HEK293 (cell line): Measurements from ENCODE around the gene FLOT2.
A peak's percentile ranks its signal among the peaks of the same experiment; 100 is the strongest.

ENCODE experiments used
- BCL6B ChIP-seq: fragments of 450-650 bp; formaldehyde crosslinking; IDR thresholded peaks from 2 replicates; pipeline ENCODE4 v1.5.1; 2017; ENCODE audit warnings: missing biosample characterization, missing genetic modification characterization
- FEZF1 ChIP-seq: fragments of 450-650 bp; formaldehyde crosslinking; IDR thresholded peaks from 2 replicates; pipeline ENCODE4 v1.5.1; 2016; ENCODE audit warnings: missing biosample characterization, missing genetic modification characterization
- GLIS1 ChIP-seq: fragments of 450-650 bp; formaldehyde crosslinking; IDR thresholded peaks from 2 replicates; pipeline ENCODE4 v1.5.1; 2016; ENCODE audit warnings: missing biosample characterization, missing genetic modification characterization
- HOXA7 ChIP-seq: sonication (generic); formaldehyde crosslinking; IDR thresholded peaks from 2 replicates; pipeline ENCODE4 v1.8.1; 2022; ENCODE audit warnings: missing genetic modification reagents, borderline replicate concordance
- KLF10 ChIP-seq: fragments of 450-650 bp; IDR thresholded peaks from 2 replicates; pipeline ENCODE4 v1.5.1; 2018; ENCODE audit warnings: missing biosample characterization, mild to moderate bottlenecking, missing genetic modification characterization
- KLF8 ChIP-seq: fragments of 450-650 bp; formaldehyde crosslinking; IDR thresholded peaks from 2 replicates; pipeline ENCODE4 v1.5.1; 2016; ENCODE audit warnings: missing biosample characterization, missing genetic modification characterization
- REPIN1 ChIP-seq: fragments of 450-650 bp; formaldehyde crosslinking; IDR thresholded peaks from 2 replicates; pipeline ENCODE4 v1.5.1; 2017; ENCODE audit warnings: missing biosample characterization, missing genetic modification characterization, low read depth
- TRIM28 ChIP-seq: IDR thresholded peaks from 2 replicates; pipeline ENCODE4 v1.6.1; 2011; ENCODE audit warnings: low read length, control low read depth, borderline replicate concordance
- ZBTB21 ChIP-seq: fragments of 450-650 bp; formaldehyde crosslinking; IDR thresholded peaks from 2 replicates; pipeline ENCODE4 v1.5.1; 2017; ENCODE audit warnings: missing biosample characterization, missing genetic modification characterization
- ZBTB49 ChIP-seq: fragments of 450-650 bp; formaldehyde crosslinking; IDR thresholded peaks from 2 replicates; pipeline ENCODE4 v1.5.1; 2016; ENCODE audit warnings: missing biosample characterization, missing genetic modification characterization, low read depth
- ZFP37 ChIP-seq: fragments of 450-650 bp; formaldehyde crosslinking; IDR thresholded peaks from 2 replicates; pipeline ENCODE4 v1.5.1; 2016; ENCODE audit warnings: missing biosample characterization, missing genetic modification characterization
- ZNF112 ChIP-seq: fragments of 450-650 bp; formaldehyde crosslinking; IDR thresholded peaks from 2 replicates; pipeline ENCODE4 v1.5.0; 2017; ENCODE audit warnings: missing biosample characterization, missing genetic modification characterization
- ZNF114 ChIP-seq: fragments of 450-650 bp; formaldehyde crosslinking; IDR thresholded peaks from 2 replicates; pipeline ENCODE4 v1.5.0; 2017; ENCODE audit warnings: missing biosample characterization, missing genetic modification characterization
- ZNF140 ChIP-seq: fragments of 450-650 bp; formaldehyde crosslinking; IDR thresholded peaks from 2 replicates; pipeline ENCODE4 v1.5.1; 2016; ENCODE audit warnings: missing biosample characterization, missing genetic modification characterization
- ZNF157 ChIP-seq: fragments of 450-650 bp; formaldehyde crosslinking; IDR thresholded peaks from 2 replicates; pipeline ENCODE4 v1.5.1; 2016; ENCODE audit warnings: missing biosample characterization, missing genetic modification characterization
- ZNF174 ChIP-seq: fragments of 450-650 bp; formaldehyde crosslinking; IDR thresholded peaks from 2 replicates; pipeline ENCODE4 v1.5.0; 2017; ENCODE audit warnings: missing biosample characterization, mild to moderate bottlenecking, missing genetic modification characterization
- ZNF175 ChIP-seq: fragments of 450-650 bp; formaldehyde crosslinking; IDR thresholded peaks from 2 replicates; pipeline ENCODE4 v1.5.1; 2016; ENCODE audit warnings: missing biosample characterization, missing genetic modification characterization
- ZNF18 ChIP-seq: fragments of 450-650 bp; formaldehyde crosslinking; IDR thresholded peaks from 2 replicates; pipeline ENCODE4 v1.5.1; 2016; ENCODE audit warnings: missing biosample characterization, missing genetic modification characterization
- ZNF211 ChIP-seq: fragments of 450-650 bp; formaldehyde crosslinking; IDR thresholded peaks from 2 replicates; pipeline ENCODE4 v1.5.1; 2016; ENCODE audit warnings: low read depth, missing biosample characterization, missing genetic modification characterization
- ZNF280C ChIP-seq: fragments of 450-650 bp; formaldehyde crosslinking; IDR thresholded peaks from 2 replicates; pipeline ENCODE4 v1.5.1; 2016; ENCODE audit warnings: missing biosample characterization, missing genetic modification characterization
- ZNF398 ChIP-seq: fragments of 450-650 bp; formaldehyde crosslinking; IDR thresholded peaks from 2 replicates; pipeline ENCODE4 v1.5.1; 2017; ENCODE audit warnings: missing biosample characterization, missing genetic modification characterization
- ZNF501 ChIP-seq: fragments of 450-650 bp; formaldehyde crosslinking; IDR thresholded peaks from 2 replicates; pipeline ENCODE4 v1.5.1; 2016; ENCODE audit warnings: missing biosample characterization, missing genetic modification characterization
- ZNF521 ChIP-seq: fragments of 450-650 bp; formaldehyde crosslinking; IDR thresholded peaks from 2 replicates; pipeline ENCODE4 v1.5.1; 2017; ENCODE audit warnings: missing biosample characterization, mild to moderate bottlenecking, missing genetic modification characterization
- ZNF596 ChIP-seq: fragments of 450-650 bp; IDR thresholded peaks from 2 replicates; pipeline ENCODE4 v1.5.0; 2018; ENCODE audit warnings: missing biosample characterization, mild to moderate bottlenecking, missing genetic modification characterization, moderate library complexity
- ZNF660 ChIP-seq: fragments of 450-650 bp; IDR thresholded peaks from 2 replicates; pipeline ENCODE4 v1.5.1; 2018; ENCODE audit warnings: missing biosample characterization, mild to moderate bottlenecking, missing genetic modification characterization
- ZNF670 ChIP-seq: fragments of 450-650 bp; formaldehyde crosslinking; IDR thresholded peaks from 2 replicates; pipeline ENCODE4 v1.5.1; 2016; ENCODE audit warnings: missing biosample characterization, missing genetic modification characterization, low read depth
- ZNF677 ChIP-seq: fragments of 450-650 bp; IDR thresholded peaks from 2 replicates; pipeline ENCODE4 v1.5.0; 2018; ENCODE audit warnings: missing biosample characterization, mild to moderate bottlenecking, missing genetic modification characterization, moderate library complexity
- ZNF768 ChIP-seq: fragments of 450-650 bp; formaldehyde crosslinking; IDR thresholded peaks from 2 replicates; pipeline ENCODE4 v1.5.1; 2018; ENCODE audit warnings: missing biosample characterization, mild to moderate bottlenecking, missing genetic modification characterization
- ZNF776 ChIP-seq: fragments of 450-650 bp; formaldehyde crosslinking; IDR thresholded peaks from 2 replicates; pipeline ENCODE4 v1.5.0; 2017; ENCODE audit warnings: missing biosample characterization, missing genetic modification characterization, borderline replicate concordance
- ZNF777 ChIP-seq: fragments of 450-650 bp; formaldehyde crosslinking; IDR thresholded peaks from 2 replicates; pipeline ENCODE4 v1.5.1; 2017; ENCODE audit warnings: missing biosample characterization, missing genetic modification characterization, borderline replicate concordance
- ZNF843 ChIP-seq: fragments of 450-650 bp; formaldehyde crosslinking; IDR thresholded peaks from 2 replicates; pipeline ENCODE4 v1.5.1; 2016; ENCODE audit warnings: missing biosample characterization, missing genetic modification characterization
- ZSCAN23 ChIP-seq: fragments of 450-650 bp; formaldehyde crosslinking; IDR thresholded peaks from 2 replicates; pipeline ENCODE4 v1.5.1; 2016; ENCODE audit warnings: missing biosample characterization, missing genetic modification characterization
- ZSCAN30 ChIP-seq: fragments of 450-650 bp; IDR thresholded peaks from 2 replicates; pipeline ENCODE4 v1.5.1; 2018; ENCODE audit warnings: missing biosample characterization, mild to moderate bottlenecking, missing genetic modification characterization, moderate library complexity

Gene FLOT2

GRCh38 chr17:28842282-28843012 is 55.1 kb downstream of the FLOT2 start, which contains the start of gene FAM222B (continued):
- no peak for TF ChIP-seq ZNF18
- TF ChIP-seq ZNF521: no peak
- peak; percentile 43; the same call in 1 of the 2 replicates for TF ChIP-seq KLF10 (tag by site-specific recombination)
- TF ChIP-seq ZFP37: peak; percentile 80
- no peak for TF ChIP-seq ZNF670 (tag by site-specific recombination)
- TF ChIP-seq ZNF501 (tag by site-specific recombination): peak; percentile 96
- no peak for TF ChIP-seq ZBTB49 (tag by site-specific recombination)
- peak; percentile 38 for TF ChIP-seq ZBTB21
- TF ChIP-seq ZNF398 (tag by site-specific recombination): peak; percentile 83
- TF ChIP-seq KLF8 (tag by site-specific recombination): peak; percentile 89
- TF ChIP-seq ZSCAN23 (tag by site-specific recombination): peak; percentile 90
- no peak for TF ChIP-seq ZNF140 (tag by site-specific recombination)
- TF ChIP-seq ZNF114: no peak
- no peak for TF ChIP-seq ZNF112 (tag by site-specific recombination)
- no peak for TF ChIP-seq ZNF174 (tag by site-specific recombination)
- no peak for TF ChIP-seq ZNF157
- TF ChIP-seq HOXA7 (CRISPR knock-in tag): no peak
- no peak for TF ChIP-seq TRIM28
- TF ChIP-seq ZNF768 (tag by site-specific recombination): no peak
- peak; percentile 87 for TF ChIP-seq FEZF1 (tag by site-specific recombination)
- no peak for TF ChIP-seq ZSCAN30 (tag by site-specific recombination)
- no peak for TF ChIP-seq ZNF175 (tag by site-specific recombination)
- no peak for TF ChIP-seq ZNF596 (tag by site-specific recombination)
- peak; percentile 60 for TF ChIP-seq GLIS1
- TF ChIP-seq ZNF776 (tag by site-specific recombination): no peak
- TF ChIP-seq ZNF660 (tag by site-specific recombination): no peak
- no peak for TF ChIP-seq ZNF677 (tag by site-specific recombination)
- TF ChIP-seq BCL6B (tag by site-specific recombination): no peak
- TF ChIP-seq REPIN1 (tag by site-specific recombination): no peak
- TF ChIP-seq ZNF280C (tag by site-specific recombination): no peak
- peak; percentile 68 for TF ChIP-seq ZNF843 (tag by site-specific recombination)
- no peak for TF ChIP-seq ZNF211 (tag by site-specific recombination)
- TF ChIP-seq ZNF777 (tag by site-specific recombination): no peak
